ENCODE data around the gene PRDM16. TPM values are rescaled to one million over a fixed set of nuclear protein-coding genes. Genes with fewer than 3 reads are reported as not detected.

PRDM16 gene
- total and polyA plus RNA-seq, 2 of the 8 experiments (the other 6 are each of a cell fraction or from before 2014, with no cell fraction given) = 0.39 to 0.43 TPM

DNA sequence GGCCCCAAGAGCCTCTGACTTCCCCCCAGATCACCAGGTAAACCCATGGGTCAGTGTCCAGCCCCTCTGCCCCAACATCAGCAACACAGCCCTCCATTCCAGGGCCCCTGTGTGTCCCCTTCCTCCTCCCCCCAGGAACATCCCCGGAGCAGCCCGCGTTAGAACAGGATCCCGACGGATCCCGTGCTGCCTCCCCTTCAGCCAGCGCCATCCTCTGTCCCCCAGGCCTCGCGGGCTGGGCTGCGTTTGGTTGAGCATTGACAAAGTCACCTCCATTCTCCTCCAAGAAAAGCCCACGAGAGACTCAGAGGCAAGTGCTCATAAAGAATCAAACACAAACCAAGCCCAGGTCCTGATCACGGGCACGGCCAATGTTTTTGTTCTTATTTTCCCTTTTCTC lies 225.4 kb downstream of the PRDM16 start:
- TF ChIP-seq HDAC6 (IDR thresholded peaks at IDR 0.05; ENCODE audit: low read depth, low read length) = no peak
- no peak for TF ChIP-seq KDM5A (IDR thresholded peaks at IDR 0.05; ENCODE audit: low read length)
- no peak overlapping the region for H3K23ac ChIP-seq (ENCODE audit: insufficient read length)
- POLR2A ChIA-PET (ENCODE audit: partially characterized antibody) = no interaction called here
- FAIRE-seq (no peak), DNase-seq (ENCODE audit: low read depth in 1 of 2, low spot score in 2 of 2) (no peak)
- no peak overlapping the region for H3K27ac ChIP-seq (ENCODE audit: low read depth, low read length)
- no peak overlapping the region for H2AK5ac ChIP-seq (ENCODE audit: low read depth, low read length)
- H3K4me3 ChIP-seq (ENCODE audit: extremely low read depth in 1 of 4, insufficient read depth in 2 of 4, low read depth in 3 of 4, low read length in 4 of 4) = no peak overlapping the region
- no peaks in the 10 kb centered on the region for H4K20me1 ChIP-seq (replicated peaks in 1 of 2; ENCODE audit: control insufficient read depth in 1 of 2, insufficient read depth in 2 of 2, low read length in 2 of 2)
- H3K18ac ChIP-seq (ENCODE audit: extremely low read depth, low read length) = no peak overlapping the region
- no peak overlapping the region for H4K5ac ChIP-seq (ENCODE audit: insufficient read length, low read depth, low read length)
- no peak overlapping the region for H3K56ac ChIP-seq (replicated peaks; ENCODE audit: insufficient read length, low read depth, low read length)
- H3K79me2 ChIP-seq (ENCODE audit: control insufficient read depth in 1 of 2, insufficient read depth in 2 of 2, low read length in 2 of 2) = no peaks in the 10 kb centered on the region
- no peak overlapping the region for H2BK120ac ChIP-seq (replicated peaks; ENCODE audit: low read depth, low read length)
- no peak overlapping the region for H2BK12ac ChIP-seq (ENCODE audit: low read depth, low read length)
- H3K4me2 ChIP-seq (ENCODE audit: insufficient read depth in 1 of 2, low read depth in 2 of 2, low read length in 2 of 2) = no peak overlapping the region
- H3K9me3 ChIP-seq (ENCODE audit: insufficient read depth in 2 of 2, low read depth in 1 of 2, low read length in 1 of 2) = no peaks in the 10 kb centered on the region; a peak in 1 of 4 replicates
- no peak overlapping the region for H2BK5ac ChIP-seq (ENCODE audit: low read depth, low read length)
- H3K27me3 ChIP-seq (replicated peaks in 1 of 4; ENCODE audit: control insufficient read depth in 3 of 4, extremely low read depth in 1 of 4, insufficient read depth in 3 of 4, low read length in 3 of 4) = no peaks in the 10 kb centered on the region
- no peak overlapping the region for H3K14ac ChIP-seq (ENCODE audit: insufficient read length)
- H3K79me1 ChIP-seq (ENCODE audit: low read depth, low read length) = no peaks in the 10 kb centered on the region
- no peaks in the 10 kb centered on the region for H3K23me2 ChIP-seq (ENCODE audit: low read depth, low read length)
- H2BK20ac ChIP-seq (ENCODE audit: low read length) = no peak overlapping the region
- H4K8ac ChIP-seq (ENCODE audit: extremely low read depth, insufficient read depth, low read length) = no peak overlapping the region
- WGBS, 2 experiments (ENCODE audit: extremely low coverage in 1 of 2, insufficient coverage in 1 of 2, insufficient read length in 1 of 2, insufficient replicate concordance in 2 of 2, low coverage in 1 of 2, low lambda C conversion rate in 2 of 2, missing lambda C conversion rate in 1 of 2) = 90% methylated on average over 13 of the region's 13 CpGs; no CpG with 5 or more reads in 1 of the 2 experiments
- no peak overlapping the region for H3K9ac ChIP-seq (replicated peaks in 1 of 4; ENCODE audit: extremely low read depth in 1 of 4, low read depth in 3 of 4, low read length in 3 of 4)
- H2AFZ ChIP-seq (ENCODE audit: low read length) = no peak overlapping the region
- no peak overlapping the region for H3K4ac ChIP-seq (replicated peaks; ENCODE audit: insufficient read length, low read depth, low read length)
- no peaks in the 10 kb centered on the region; a peak in 1 of 7 replicates for H3K4me1 ChIP-seq (replicated peaks in 1 of 4; ENCODE audit: control insufficient read depth in 3 of 4, insufficient read depth in 4 of 4, low read length in 3 of 4)
- CTCF ChIA-PET (ENCODE audit: partially characterized antibody) = interaction anchor here (0.9 kb wide), 1 partner anchor 9 kb away, joined by 3 read pairs; no protein-coding TSS in a partner anchor
- no peak overlapping the region for H4K91ac ChIP-seq (replicated peaks; ENCODE audit: insufficient read length, low read length)
- H3K36me3 ChIP-seq (ENCODE audit: control insufficient read depth in 2 of 4, insufficient read depth in 4 of 4, low read length in 3 of 4) = no peaks in the 10 kb centered on the region
- H2BK15ac ChIP-seq (ENCODE audit: low read length) = no peak overlapping the region

Data from H1 (cell line).